ENCODE results near the gene PHF19.

The PHF19 gene

GRCh38 chr9:120815075-120815474 is 61.9 kb downstream of the PHF19 start:
- TF ChIP-seq ZNF274 (IDR thresholded peaks at IDR 0.05; ENCODE audit: low read depth, low read length) (no peak), YY1 (IDR thresholded peaks at IDR 0.05; ENCODE audit: insufficient read depth, insufficient read length) (no peak), SUZ12 (IDR thresholded peaks at IDR 0.05; ENCODE audit: extremely low read depth, insufficient read depth, insufficient read length) (no peak)
- Histone ChIP-seq H3K4me3 (ENCODE audit: insufficient read length, low read depth) (no peak overlapping the region), H3K27me3 (ENCODE audit: insufficient read depth, insufficient read length) (no peaks in the 10 kb centered on the region), H3K36me3 (ENCODE audit: insufficient read depth, insufficient read length, low read length) (peaks cover 42% of the 10 kb centered on the region), H3K9me3 (ENCODE audit: insufficient read depth, low read length) (no peaks in the 10 kb centered on the region), H3K4me1 (ENCODE audit: insufficient read depth, insufficient read length) (no peaks in the 10 kb centered on the region), H3K9ac (ENCODE audit: insufficient read length, low read depth) (no peak overlapping the region)
- no peak for DNase-seq (ENCODE audit: low read depth, low spot score)

- peaks cover 32% of the 10 kb centered on the region for H3K9me3 ChIP-seq (ENCODE audit: insufficient read depth, low read length)
- H3K27me3 ChIP-seq (ENCODE audit: insufficient read depth, insufficient read length), result no peaks in the 10 kb centered on the region
- no peak overlapping the region for H3K4me3 ChIP-seq (ENCODE audit: insufficient read length, low read depth)
- H3K9ac ChIP-seq (ENCODE audit: insufficient read length, low read depth), result no peak overlapping the region
- H3K4me1 ChIP-seq (ENCODE audit: insufficient read depth, insufficient read length), result no peaks in the 10 kb centered on the region
- H3K36me3 ChIP-seq (ENCODE audit: insufficient read depth, insufficient read length, low read length), result no peaks in the 10 kb centered on the region
- TF ChIP-seq SUZ12 (IDR thresholded peaks at IDR 0.05; ENCODE audit: extremely low read depth, insufficient read depth, insufficient read length) (no peak), YY1 (IDR thresholded peaks at IDR 0.05; ENCODE audit: insufficient read depth, insufficient read length) (no peak), ZNF274 (IDR thresholded peaks at IDR 0.05; ENCODE audit: low read depth, low read length) (no peak)
- DNase-seq (ENCODE audit: low read depth, low spot score), result no peak
These were observed 68.1 kb downstream of the PHF19 start for GRCh38 chr9:120808931-120809330.

GRCh38 chr9:120807607-120808379 is 69.2 kb downstream of the PHF19 start:
- Histone ChIP-seq H3K27me3 (ENCODE audit: insufficient read depth, insufficient read length) (no peaks in the 10 kb centered on the region), H3K4me1 (ENCODE audit: insufficient read depth, insufficient read length) (no peaks in the 10 kb centered on the region), H3K9ac (ENCODE audit: insufficient read length, low read depth) (no peak overlapping the region), H3K9me3 (ENCODE audit: insufficient read depth, low read length) (peaks cover 35% of the 10 kb centered on the region), H3K36me3 (ENCODE audit: insufficient read depth, insufficient read length, low read length) (no peaks in the 10 kb centered on the region), H3K4me3 (ENCODE audit: insufficient read length, low read depth) (no peak overlapping the region)
- TF ChIP-seq ZNF274 (IDR thresholded peaks at IDR 0.05; ENCODE audit: low read depth, low read length), result no peak
- TF ChIP-seq YY1 (IDR thresholded peaks at IDR 0.05; ENCODE audit: insufficient read depth, insufficient read length), result no peak
- no peak for TF ChIP-seq SUZ12 (IDR thresholded peaks at IDR 0.05; ENCODE audit: extremely low read depth, insufficient read depth, insufficient read length)
- DNase-seq (ENCODE audit: low read depth, low spot score), result no peak
